Measurements from ENCODE around the gene OTC. TPM values are rescaled to one million over a fixed set of nuclear protein-coding genes. Genes with fewer than 3 reads are reported as not detected.

OTC gene
- polyA plus RNA-seq, 1 donor from 2014 or later, result not detected

DNA sequence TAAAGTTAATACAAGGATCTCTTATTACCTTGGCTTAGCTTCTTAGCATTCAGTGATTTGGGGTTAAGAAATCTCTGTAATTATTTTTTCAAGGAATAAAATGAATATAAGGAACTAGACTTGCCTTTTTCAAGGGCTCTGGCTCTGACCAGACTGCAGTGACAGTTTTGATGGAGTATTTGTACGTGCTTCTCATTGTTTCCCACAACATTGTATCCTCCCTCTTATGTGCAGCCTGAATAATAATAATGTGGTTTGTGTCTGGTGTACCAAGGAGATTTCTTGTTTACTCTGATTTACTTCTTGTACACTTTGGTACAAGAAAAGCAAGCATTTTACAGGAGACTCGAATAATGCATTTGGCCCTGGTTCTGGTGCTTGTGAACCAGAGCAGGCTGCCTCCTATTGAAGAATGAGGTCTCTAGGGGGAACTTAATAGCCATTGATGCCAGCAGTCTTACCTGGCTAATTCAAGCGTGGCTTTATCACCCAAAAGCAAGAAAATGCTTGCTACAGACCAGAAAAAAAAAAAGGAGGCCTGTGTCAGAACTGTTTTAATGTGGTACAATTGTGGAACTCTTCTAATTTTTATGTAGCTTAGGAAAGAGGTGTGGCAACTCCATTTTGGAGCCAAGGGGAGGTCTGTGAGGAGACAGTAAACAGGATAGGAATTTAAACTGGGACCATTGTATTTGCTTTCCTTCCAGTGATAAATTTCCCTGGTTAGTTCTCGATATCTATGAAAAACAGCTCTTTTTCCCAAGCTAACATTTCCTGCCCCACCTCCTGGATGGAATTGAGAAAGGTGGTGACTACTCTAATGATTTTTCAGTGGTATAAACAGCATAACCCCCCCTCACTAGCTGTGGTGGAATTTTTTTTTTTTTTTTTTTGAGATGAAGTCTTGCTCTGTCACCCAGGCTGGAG, 5.6 kb downstream of the OTC start:
- Histone ChIP-seq H3K27me3 (ENCODE audit: insufficient read depth, low read depth, low read length) (no peaks in the 10 kb centered on the region), H3K27ac (ENCODE audit: low read length) (no peak overlapping the region), H3K9me3 (ENCODE audit: low read length) (no peaks in the 10 kb centered on the region), H3K9me2 (ENCODE audit: insufficient read depth, low read length) (no peaks in the 10 kb centered on the region), H3K9ac (ENCODE audit: low read length) (no peak overlapping the region), H3K79me2 (replicated peaks; ENCODE audit: insufficient read depth, low read length) (no peaks in the 10 kb centered on the region), H2AFZ (ENCODE audit: low read depth, low read length) (no peak overlapping the region), H3F3A (ENCODE audit: insufficient read depth, low read length, poor library complexity, severe bottlenecking) (no peaks in the 10 kb centered on the region), H3K4me3 (ENCODE audit: low read length) (no peak overlapping the region), H4K20me1 (ENCODE audit: insufficient read depth) (no peaks in the 10 kb centered on the region), H3K4me2 (ENCODE audit: low read length) (no peak overlapping the region), H3K36me3 (ENCODE audit: insufficient read depth, low read length) (no peaks in the 10 kb centered on the region)
- TF ChIP-seq, protein P1, sequence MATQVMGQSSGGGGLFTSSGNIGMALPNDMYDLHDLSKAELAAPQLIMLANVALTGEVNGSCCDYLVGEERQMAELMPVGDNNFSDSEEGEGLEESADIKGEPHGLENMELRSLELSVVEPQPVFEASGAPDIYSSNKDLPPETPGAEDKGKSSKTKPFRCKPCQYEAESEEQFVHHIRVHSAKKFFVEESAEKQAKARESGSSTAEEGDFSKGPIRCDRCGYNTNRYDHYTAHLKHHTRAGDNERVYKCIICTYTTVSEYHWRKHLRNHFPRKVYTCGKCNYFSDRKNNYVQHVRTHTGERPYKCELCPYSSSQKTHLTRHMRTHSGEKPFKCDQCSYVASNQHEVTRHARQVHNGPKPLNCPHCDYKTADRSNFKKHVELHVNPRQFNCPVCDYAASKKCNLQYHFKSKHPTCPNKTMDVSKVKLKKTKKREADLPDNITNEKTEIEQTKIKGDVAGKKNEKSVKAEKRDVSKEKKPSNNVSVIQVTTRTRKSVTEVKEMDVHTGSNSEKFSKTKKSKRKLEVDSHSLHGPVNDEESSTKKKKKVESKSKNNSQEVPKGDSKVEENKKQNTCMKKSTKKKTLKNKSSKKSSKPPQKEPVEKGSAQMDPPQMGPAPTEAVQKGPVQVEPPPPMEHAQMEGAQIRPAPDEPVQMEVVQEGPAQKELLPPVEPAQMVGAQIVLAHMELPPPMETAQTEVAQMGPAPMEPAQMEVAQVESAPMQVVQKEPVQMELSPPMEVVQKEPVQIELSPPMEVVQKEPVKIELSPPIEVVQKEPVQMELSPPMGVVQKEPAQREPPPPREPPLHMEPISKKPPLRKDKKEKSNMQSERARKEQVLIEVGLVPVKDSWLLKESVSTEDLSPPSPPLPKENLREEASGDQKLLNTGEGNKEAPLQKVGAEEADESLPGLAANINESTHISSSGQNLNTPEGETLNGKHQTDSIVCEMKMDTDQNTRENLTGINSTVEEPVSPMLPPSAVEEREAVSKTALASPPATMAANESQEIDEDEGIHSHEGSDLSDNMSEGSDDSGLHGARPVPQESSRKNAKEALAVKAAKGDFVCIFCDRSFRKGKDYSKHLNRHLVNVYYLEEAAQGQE (IDR thresholded peaks at IDR 0.05; ENCODE audit: borderline replicate concordance), result no peak
- TF ChIP-seq TAF1 (IDR thresholded peaks at IDR 0.05; ENCODE audit: low read depth) (no peak), EP300 (conservative IDR thresholded peaks at IDR 0.05; ENCODE audit: poor library complexity, severe bottlenecking) (no peak), SMC3 (conservative IDR thresholded peaks at IDR 0.05; ENCODE audit: poor library complexity) (no peak), MXI1 (conservative IDR thresholded peaks at IDR 0.05; ENCODE audit: poor library complexity, severe bottlenecking) (no peak)

DNA sequence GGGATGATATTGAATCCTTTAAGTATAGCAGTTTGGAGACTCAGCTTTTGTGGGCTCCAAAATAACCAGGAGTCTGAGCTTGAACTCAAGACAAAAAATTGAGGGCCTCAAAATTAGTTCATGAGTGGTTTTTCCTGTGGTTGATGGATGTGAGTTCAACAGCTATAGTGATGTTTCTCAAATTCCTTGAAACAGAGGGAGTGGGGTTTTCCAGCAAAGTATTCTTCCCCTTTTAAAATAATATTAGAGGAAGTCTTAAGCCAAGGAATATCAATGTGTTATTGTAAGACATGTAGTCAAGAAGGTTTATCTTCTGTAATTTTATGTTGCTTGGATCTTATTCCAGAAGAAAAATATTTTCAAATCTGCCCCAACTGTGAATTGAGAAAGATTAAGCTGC, 10.6 kb downstream of the OTC start:
- no peaks in the 10 kb centered on the region for H3F3A ChIP-seq (ENCODE audit: insufficient read depth, low read length, poor library complexity, severe bottlenecking)

More for the DNA sequence above, 10.6 kb downstream of the OTC start:
- Histone ChIP-seq H3K4me3 (ENCODE audit: low read length) (no peak overlapping the region), H3K36me3 (ENCODE audit: insufficient read depth, low read length) (no peaks in the 10 kb centered on the region), H3K79me2 (replicated peaks; ENCODE audit: insufficient read depth, low read length) (no peaks in the 10 kb centered on the region), H3K9me3 (ENCODE audit: low read length) (no peaks in the 10 kb centered on the region), H3K27ac (ENCODE audit: low read length) (no peak overlapping the region), H3K27me3 (ENCODE audit: insufficient read depth, low read depth, low read length) (no peaks in the 10 kb centered on the region), H3K4me2 (ENCODE audit: low read length) (no peak overlapping the region), H3K9ac (ENCODE audit: low read length) (no peak overlapping the region), H4K20me1 (ENCODE audit: insufficient read depth) (no peaks in the 10 kb centered on the region), H3K9me2 (ENCODE audit: insufficient read depth, low read length) (no peaks in the 10 kb centered on the region), H2AFZ (ENCODE audit: low read depth, low read length) (no peak overlapping the region)
- TF ChIP-seq, protein P1 (IDR thresholded peaks at IDR 0.05; ENCODE audit: borderline replicate concordance), result no peak
- no peak for TF ChIP-seq EP300 (conservative IDR thresholded peaks at IDR 0.05; ENCODE audit: poor library complexity, severe bottlenecking)
- TF ChIP-seq MXI1 (conservative IDR thresholded peaks at IDR 0.05; ENCODE audit: poor library complexity, severe bottlenecking), result no peak
- no peak for TF ChIP-seq TAF1 (IDR thresholded peaks at IDR 0.05; ENCODE audit: low read depth)
- TF ChIP-seq, protein P2, sequence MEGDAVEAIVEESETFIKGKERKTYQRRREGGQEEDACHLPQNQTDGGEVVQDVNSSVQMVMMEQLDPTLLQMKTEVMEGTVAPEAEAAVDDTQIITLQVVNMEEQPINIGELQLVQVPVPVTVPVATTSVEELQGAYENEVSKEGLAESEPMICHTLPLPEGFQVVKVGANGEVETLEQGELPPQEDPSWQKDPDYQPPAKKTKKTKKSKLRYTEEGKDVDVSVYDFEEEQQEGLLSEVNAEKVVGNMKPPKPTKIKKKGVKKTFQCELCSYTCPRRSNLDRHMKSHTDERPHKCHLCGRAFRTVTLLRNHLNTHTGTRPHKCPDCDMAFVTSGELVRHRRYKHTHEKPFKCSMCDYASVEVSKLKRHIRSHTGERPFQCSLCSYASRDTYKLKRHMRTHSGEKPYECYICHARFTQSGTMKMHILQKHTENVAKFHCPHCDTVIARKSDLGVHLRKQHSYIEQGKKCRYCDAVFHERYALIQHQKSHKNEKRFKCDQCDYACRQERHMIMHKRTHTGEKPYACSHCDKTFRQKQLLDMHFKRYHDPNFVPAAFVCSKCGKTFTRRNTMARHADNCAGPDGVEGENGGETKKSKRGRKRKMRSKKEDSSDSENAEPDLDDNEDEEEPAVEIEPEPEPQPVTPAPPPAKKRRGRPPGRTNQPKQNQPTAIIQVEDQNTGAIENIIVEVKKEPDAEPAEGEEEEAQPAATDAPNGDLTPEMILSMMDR (IDR thresholded peaks at IDR 0.05; ENCODE audit: poor library complexity, severe bottlenecking), result no peak
- TF ChIP-seq EZH2 (IDR thresholded peaks at IDR 0.05; ENCODE audit: borderline replicate concordance, insufficient read depth, low read length, poor library complexity, severe bottlenecking), result no peak
- no peak for TF ChIP-seq RAD21 (conservative IDR thresholded peaks at IDR 0.05)
- no peak for TF ChIP-seq POLR2AphosphoS5 (IDR thresholded peaks at IDR 0.05)
- TF ChIP-seq SMC3 (conservative IDR thresholded peaks at IDR 0.05; ENCODE audit: poor library complexity), result no peak
